Measurements from ENCODE around the gene CIDEC. TPM values are rescaled to one million over a fixed set of nuclear protein-coding genes. Genes with fewer than 3 reads are reported as not detected.

CIDEC gene
- total and polyA plus RNA-seq, 2 of the 8 experiments (the other 6 are each of a cell fraction or from before 2014, with no cell fraction given), result not detected

DNA sequence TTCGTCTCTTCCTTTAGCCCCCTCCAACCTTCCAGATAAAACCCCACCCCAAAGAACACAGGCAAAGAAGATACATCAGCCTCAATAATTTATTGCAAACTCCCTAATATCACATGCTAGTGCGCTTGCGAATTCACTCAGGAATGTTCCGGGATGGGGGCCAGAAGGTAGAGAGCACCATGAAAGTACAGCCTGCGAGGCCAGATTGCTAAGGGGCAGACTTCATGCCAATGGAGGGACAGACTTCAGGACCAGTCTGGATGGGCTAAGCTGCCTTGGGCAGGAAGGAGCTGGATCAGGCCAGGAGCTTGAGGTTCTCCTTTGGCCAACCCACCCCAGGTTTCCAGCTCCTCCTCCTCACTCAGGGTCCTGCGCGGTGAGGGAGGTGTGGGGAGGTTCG, 13.4 kb downstream of the CIDEC start:
- Histone ChIP-seq H4K8ac (ENCODE audit: extremely low read depth, insufficient read depth, low read length) (no peak overlapping the region), H4K91ac (replicated peaks; ENCODE audit: insufficient read length, low read length) (no peak overlapping the region), H2AFZ (ENCODE audit: low read length) (no peak overlapping the region), H4K5ac (ENCODE audit: insufficient read length, low read depth, low read length) (no peak overlapping the region), H3K4me1 (replicated peaks in 1 of 4; ENCODE audit: control insufficient read depth in 3 of 4, insufficient read depth in 4 of 4, low read length in 3 of 4) (peaks cover 0 to 3% (median 3%) of the 10 kb centered on the region in 4 experiments; a peak in 5 of 7 replicates), H2BK12ac (ENCODE audit: low read depth, low read length) (no peak overlapping the region), H3K4ac (replicated peaks; ENCODE audit: insufficient read length, low read depth, low read length) (no peak overlapping the region), H3K23me2 (ENCODE audit: low read depth, low read length) (peaks cover 4% of the 10 kb centered on the region; the same call in 1 of the 2 replicates), H2BK15ac (ENCODE audit: low read length) (no peak overlapping the region), H3K36me3 (ENCODE audit: control insufficient read depth in 2 of 4, insufficient read depth in 4 of 4, low read length in 3 of 4) (no peaks in the 10 kb centered on the region), H3K9ac (replicated peaks in 1 of 4; ENCODE audit: extremely low read depth in 1 of 4, low read depth in 3 of 4, low read length in 3 of 4) (no peak overlapping the region), H2BK120ac (replicated peaks; ENCODE audit: low read depth, low read length) (no peak overlapping the region), H2BK20ac (ENCODE audit: low read length) (no peak overlapping the region), H3K18ac (ENCODE audit: extremely low read depth, low read length) (no peak overlapping the region), H3K79me2 (ENCODE audit: control insufficient read depth in 1 of 2, insufficient read depth in 2 of 2, low read length in 2 of 2) (no peaks in the 10 kb centered on the region), H2AK5ac (ENCODE audit: low read depth, low read length) (no peak overlapping the region), H3K23ac (ENCODE audit: insufficient read length) (no peak overlapping the region), H4K20me1 (replicated peaks in 1 of 2; ENCODE audit: control insufficient read depth in 1 of 2, insufficient read depth in 2 of 2, low read length in 2 of 2) (no peaks in the 10 kb centered on the region), H3K4me2 (ENCODE audit: insufficient read depth in 1 of 2, low read depth in 2 of 2, low read length in 2 of 2) (no peak overlapping the region), H3K79me1 (ENCODE audit: low read depth, low read length) (no peaks in the 10 kb centered on the region), H3K27me3 (replicated peaks in 1 of 4; ENCODE audit: control insufficient read depth in 3 of 4, extremely low read depth in 1 of 4, insufficient read depth in 3 of 4, low read length in 3 of 4) (peaks cover 0 to 10% (median 4%) of the 10 kb centered on the region in 4 experiments; a peak in 3 of 7 replicates), H3K56ac (replicated peaks; ENCODE audit: insufficient read length, low read depth, low read length) (no peak overlapping the region), H3K9me3 (ENCODE audit: insufficient read depth in 2 of 2, low read depth in 1 of 2, low read length in 1 of 2) (no peaks in the 10 kb centered on the region), H3K14ac (ENCODE audit: insufficient read length) (no peak overlapping the region), H2BK5ac (ENCODE audit: low read depth, low read length) (no peak overlapping the region), H3K27ac (ENCODE audit: low read depth, low read length) (no peak overlapping the region), H3K4me3 (ENCODE audit: extremely low read depth in 1 of 4, insufficient read depth in 2 of 4, low read depth in 3 of 4, low read length in 4 of 4) (no peak overlapping the region)
- no peak for FAIRE-seq
- no peak for TF ChIP-seq POLR2AphosphoS5 (IDR thresholded peaks at IDR 0.05; ENCODE audit: low read depth, low read length)
- POLR2A ChIA-PET (ENCODE audit: partially characterized antibody), result interaction anchor here (1.0 to 1.1 kb wide), 2 partner anchors 8 to 23 kb away, joined by 3 read pairs; no protein-coding TSS in a partner anchor
- no peak for DNase-seq (ENCODE audit: low read depth in 1 of 2, low spot score in 2 of 2)
- 92% methylated on average over 5 of the region's 8 CpGs; no CpG with 5 or more reads in 1 of the 2 experiments for WGBS, 2 experiments (ENCODE audit: extremely low coverage in 1 of 2, insufficient coverage in 1 of 2, insufficient read length in 1 of 2, insufficient replicate concordance in 2 of 2, low coverage in 1 of 2, low lambda C conversion rate in 2 of 2, missing lambda C conversion rate in 1 of 2)
- CTCF ChIA-PET (ENCODE audit: partially characterized antibody), result interaction anchor here (0.7 to 1.5 kb wide), 2 partner anchors 10 to 65 kb away, joined by 3 to 5 read pairs; no protein-coding TSS in a partner anchor

All from H1 (cell line).